ENCODE measurements around the gene MYH13. TPM values are rescaled to one million over a fixed set of nuclear protein-coding genes. Genes with fewer than 3 reads are reported as not detected.

The MYH13 gene
- total RNA-seq, 1 experiment from 2014 or later: not detected

DNA sequence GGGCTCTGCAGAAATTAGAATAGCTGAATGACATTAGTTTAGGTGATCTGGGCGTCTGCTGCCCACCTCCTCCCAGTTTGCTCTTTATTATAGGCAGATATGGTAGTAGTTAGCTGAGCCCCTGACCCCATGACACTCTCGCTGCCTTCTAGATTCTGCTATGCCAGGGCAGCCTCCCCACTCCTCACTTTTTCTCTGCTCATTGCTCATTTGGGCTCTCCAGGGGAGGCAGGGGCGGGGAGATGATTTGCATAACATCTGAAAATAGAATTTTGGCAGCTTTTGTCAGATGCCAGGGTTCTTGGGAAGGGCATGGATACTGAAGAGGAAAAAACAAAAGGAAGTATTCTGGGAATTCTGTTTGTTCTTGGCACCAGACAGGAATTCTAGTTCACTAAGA is 96.4 kb downstream of the MYH13 start:
- Histone ChIP-seq H3K79me1 (ENCODE audit: insufficient read depth, low read depth, low read length, poor library complexity, severe bottlenecking) (no peaks in the 10 kb centered on the region), H3K9me3 (ENCODE audit: control insufficient read depth, low read depth, low read length) (no peaks in the 10 kb centered on the region), H3K79me2 (ENCODE audit: insufficient read depth, low read length) (no peaks in the 10 kb centered on the region), H3T11ph (ENCODE audit: low read length) (no peak overlapping the region), H3K9ac (ENCODE audit: extremely low read depth, insufficient read length, low read length) (no peak overlapping the region), H4K20me1 (ENCODE audit: control insufficient read depth, insufficient read depth, insufficient read length) (no peaks in the 10 kb centered on the region), H2AK5ac (ENCODE audit: insufficient read length, low read length) (no peak overlapping the region), H2BK15ac (ENCODE audit: low read depth, low read length) (no peak overlapping the region), H2AFZ (ENCODE audit: low read length) (no peak overlapping the region), H3K14ac (ENCODE audit: insufficient read depth, low read length) (no peak overlapping the region), H3K23me2 (ENCODE audit: insufficient read length, low read depth, low read length, poor library complexity, severe bottlenecking) (no peaks in the 10 kb centered on the region), H2BK120ac (ENCODE audit: low read depth, low read length, poor library complexity, severe bottlenecking) (no peak overlapping the region), H2BK5ac (ENCODE audit: insufficient read length, low read length) (no peak overlapping the region), H3K18ac (ENCODE audit: insufficient read length, low read depth, low read length) (no peak overlapping the region), H4K5ac (ENCODE audit: insufficient read length, low read depth, low read length) (no peak overlapping the region), H3K4me1 (ENCODE audit: insufficient read depth, low read length) (peaks cover 3% of the 10 kb centered on the region; the same call in 1 of the 2 replicates), H3K56ac (ENCODE audit: insufficient read length, low read depth, low read length) (no peak overlapping the region), H3K4me2 (ENCODE audit: insufficient read depth, insufficient read length, low read length) (no peak overlapping the region), H3K27me3 (ENCODE audit: insufficient read depth, low read length) (no peaks in the 10 kb centered on the region; the same call in 1 of the 2 replicates), H4K8ac (replicated peaks; ENCODE audit: insufficient read length, low read depth, low read length) (no peak overlapping the region), H3K23ac (ENCODE audit: insufficient read length, low read depth, low read length) (no peak overlapping the region), H4K91ac (ENCODE audit: insufficient read length, low read depth, low read length) (no peak overlapping the region), H3K27ac (ENCODE audit: insufficient read length, low read depth, low read length) (no peak overlapping the region), H2BK20ac (ENCODE audit: low read depth, low read length, poor library complexity, severe bottlenecking) (no peak overlapping the region), H3K4ac (ENCODE audit: low read depth, low read length) (no peak overlapping the region), H2BK12ac (ENCODE audit: insufficient read length, low read depth, low read length) (no peak overlapping the region)
- no peak overlapping the region; a peak in 1 of 5 replicates for H3K4me3 Mint-ChIP-seq
- TF ChIP-seq, protein P1, sequence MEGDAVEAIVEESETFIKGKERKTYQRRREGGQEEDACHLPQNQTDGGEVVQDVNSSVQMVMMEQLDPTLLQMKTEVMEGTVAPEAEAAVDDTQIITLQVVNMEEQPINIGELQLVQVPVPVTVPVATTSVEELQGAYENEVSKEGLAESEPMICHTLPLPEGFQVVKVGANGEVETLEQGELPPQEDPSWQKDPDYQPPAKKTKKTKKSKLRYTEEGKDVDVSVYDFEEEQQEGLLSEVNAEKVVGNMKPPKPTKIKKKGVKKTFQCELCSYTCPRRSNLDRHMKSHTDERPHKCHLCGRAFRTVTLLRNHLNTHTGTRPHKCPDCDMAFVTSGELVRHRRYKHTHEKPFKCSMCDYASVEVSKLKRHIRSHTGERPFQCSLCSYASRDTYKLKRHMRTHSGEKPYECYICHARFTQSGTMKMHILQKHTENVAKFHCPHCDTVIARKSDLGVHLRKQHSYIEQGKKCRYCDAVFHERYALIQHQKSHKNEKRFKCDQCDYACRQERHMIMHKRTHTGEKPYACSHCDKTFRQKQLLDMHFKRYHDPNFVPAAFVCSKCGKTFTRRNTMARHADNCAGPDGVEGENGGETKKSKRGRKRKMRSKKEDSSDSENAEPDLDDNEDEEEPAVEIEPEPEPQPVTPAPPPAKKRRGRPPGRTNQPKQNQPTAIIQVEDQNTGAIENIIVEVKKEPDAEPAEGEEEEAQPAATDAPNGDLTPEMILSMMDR (conservative IDR thresholded peaks at IDR 0.05): no peak
- H3K27me3 Mint-ChIP-seq (ENCODE audit: low read depth): no peaks in the 10 kb centered on the region; the same call in 1 of the 2 replicates
- no peak overlapping the region; a peak in 1 of 7 replicates for H3K27ac Mint-ChIP-seq
- WGBS (ENCODE audit: extremely low coverage, insufficient read length, low lambda C conversion rate): no CpG with 5 or more reads among the region's 3 CpGs
- DNase-seq: no peak
- no peaks in the 10 kb centered on the region for H3K9me3 Mint-ChIP-seq
- no peaks in the 10 kb centered on the region for H3K36me3 Mint-ChIP-seq (ENCODE audit: insufficient read depth in 1 of 3, low read depth in 3 of 3)
- peaks cover 17 to 24% of the 10 kb centered on the region in 2 experiments for H3K4me1 Mint-ChIP-seq
